Naive B cell (primary cell): ENCODE results near the gene PHF12. TPM values are rescaled to one million over a fixed set of nuclear protein-coding genes. Genes with fewer than 3 reads are reported as not detected.

ENCODE experiments used
- ATAC-seq, 2 donors: fragments of 150-1000 bp; cut with Tn5 transposase; 2 replicates each; pipeline ENCODE4 v1.10.0; 2021; ENCODE audit warnings: low read depth in 2 of 2, mild to moderate bottlenecking in 2 of 2, moderate library complexity in 2 of 2
- DNase-seq: peaks from one replicate; pipeline ENCODE4 v3.0.0; 2022
- H3K27ac Mint-ChIP-seq, 6 donors: one replicate each; pipeline ENCODE4 v1.8.0; 2020 to 2022; ENCODE audit warnings: mild to moderate bottlenecking in 6 of 6, mixed read lengths in 6 of 6, moderate library complexity in 5 of 6, inconsistent platforms in 2 of 6
- H3K27me3 Mint-ChIP-seq, 3 donors: one replicate each; pipeline ENCODE4 v1.8.0; 2021 to 2022; ENCODE audit warnings: mixed read lengths in 3 of 3, mild to moderate bottlenecking in 1 of 3
- H3K36me3 Mint-ChIP-seq, 2 donors: one replicate each; pipeline ENCODE4 v1.8.0; 2020 to 2022; ENCODE audit warnings: mixed read lengths in 2 of 2, inconsistent platforms in 1 of 2, mild to moderate bottlenecking in 1 of 2
- H3K4me1 Mint-ChIP-seq, 3 donors: one replicate each; pipeline ENCODE4 v1.8.0; 2020 to 2022; ENCODE audit warnings: mixed read lengths in 3 of 3, inconsistent platforms in 1 of 3, mild to moderate bottlenecking in 1 of 3, moderate library complexity in 1 of 3
- H3K4me3 Mint-ChIP-seq, 8 donors: one replicate each; pipeline ENCODE4 v1.8.0; 2020 to 2022; ENCODE audit warnings: mild to moderate bottlenecking in 8 of 8, mixed read lengths in 8 of 8, moderate library complexity in 8 of 8, inconsistent platforms in 2 of 8
- H3K9me3 Mint-ChIP-seq, 7 donors: one replicate each; pipeline ENCODE4 v1.8.0; 2020 to 2022; ENCODE audit warnings: mixed read lengths in 7 of 7, mild to moderate bottlenecking in 5 of 7, inconsistent platforms in 2 of 7, moderate library complexity in 1 of 7
- polyA plus RNA-seq, 6 donors: library from polyadenylated mRNA; unstranded; fragments of 300-500 nt; fragmentation: Illumina TruSeq; gene quantifications; one replicate each; pipeline ENCODE4 v1.2.3, GENCODE V29; 2021; ENCODE audit warnings: low read depth in 6 of 6

Gene PHF12
- polyA plus RNA-seq, 6 donors from 2014 or later = 0.71 to 11.8 (median 5.5) TPM

DNA sequence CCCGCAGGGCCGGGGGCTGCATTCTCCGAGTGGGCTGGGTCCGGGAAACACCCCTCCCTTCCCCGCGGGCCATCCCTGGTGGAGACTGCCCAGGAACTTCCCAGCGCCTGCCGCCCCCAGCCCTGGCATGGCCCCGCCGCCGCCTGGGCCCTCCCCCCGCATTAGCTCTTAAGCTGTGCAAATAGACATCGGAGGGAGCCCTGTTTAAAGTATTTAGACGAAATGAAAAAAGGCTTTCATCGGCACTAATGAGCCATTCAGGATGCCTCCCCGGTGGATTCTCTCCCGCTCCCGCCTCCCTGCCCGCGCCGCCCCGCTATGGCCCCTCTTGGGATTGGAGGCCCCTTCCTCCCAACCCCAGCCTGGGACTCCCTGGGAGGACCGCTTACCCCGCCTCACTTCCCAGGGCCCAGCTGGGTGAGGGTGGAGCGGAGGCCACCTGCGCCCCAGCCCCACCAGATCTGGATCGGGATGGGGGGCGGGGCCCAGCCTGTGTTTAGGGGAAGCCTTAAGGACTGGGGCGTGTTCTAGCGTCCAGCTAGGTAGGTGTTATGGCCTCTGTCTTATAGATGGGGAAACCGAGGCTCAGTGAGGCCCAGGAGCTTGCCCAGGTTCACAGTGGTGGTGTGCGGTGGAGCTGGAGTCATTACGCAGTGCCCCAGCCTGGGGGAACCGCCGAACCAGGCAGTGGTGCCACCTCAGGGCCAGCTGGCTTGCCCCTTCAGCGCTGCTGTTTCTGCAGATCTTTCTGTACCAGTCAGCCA lies 34.8 kb upstream of the PHF12 start:
- DNase-seq (no peak), ATAC-seq (no peak)
- H3K36me3 Mint-ChIP-seq = no peaks in the 10 kb centered on the region
- no peak overlapping the region for H3K4me3 Mint-ChIP-seq
- peaks cover 16 to 22% (median 18%) of the 10 kb centered on the region in 3 donors for H3K4me1 Mint-ChIP-seq
- peak overlapping the region in 3 of 6 donors; percentile 9 to 72 (median 63) for H3K27ac Mint-ChIP-seq
- H3K27me3 Mint-ChIP-seq = peaks cover 7 to 29% (median 13%) of the 10 kb centered on the region in 3 donors
- H3K9me3 Mint-ChIP-seq = no peaks in the 10 kb centered on the region

DNA sequence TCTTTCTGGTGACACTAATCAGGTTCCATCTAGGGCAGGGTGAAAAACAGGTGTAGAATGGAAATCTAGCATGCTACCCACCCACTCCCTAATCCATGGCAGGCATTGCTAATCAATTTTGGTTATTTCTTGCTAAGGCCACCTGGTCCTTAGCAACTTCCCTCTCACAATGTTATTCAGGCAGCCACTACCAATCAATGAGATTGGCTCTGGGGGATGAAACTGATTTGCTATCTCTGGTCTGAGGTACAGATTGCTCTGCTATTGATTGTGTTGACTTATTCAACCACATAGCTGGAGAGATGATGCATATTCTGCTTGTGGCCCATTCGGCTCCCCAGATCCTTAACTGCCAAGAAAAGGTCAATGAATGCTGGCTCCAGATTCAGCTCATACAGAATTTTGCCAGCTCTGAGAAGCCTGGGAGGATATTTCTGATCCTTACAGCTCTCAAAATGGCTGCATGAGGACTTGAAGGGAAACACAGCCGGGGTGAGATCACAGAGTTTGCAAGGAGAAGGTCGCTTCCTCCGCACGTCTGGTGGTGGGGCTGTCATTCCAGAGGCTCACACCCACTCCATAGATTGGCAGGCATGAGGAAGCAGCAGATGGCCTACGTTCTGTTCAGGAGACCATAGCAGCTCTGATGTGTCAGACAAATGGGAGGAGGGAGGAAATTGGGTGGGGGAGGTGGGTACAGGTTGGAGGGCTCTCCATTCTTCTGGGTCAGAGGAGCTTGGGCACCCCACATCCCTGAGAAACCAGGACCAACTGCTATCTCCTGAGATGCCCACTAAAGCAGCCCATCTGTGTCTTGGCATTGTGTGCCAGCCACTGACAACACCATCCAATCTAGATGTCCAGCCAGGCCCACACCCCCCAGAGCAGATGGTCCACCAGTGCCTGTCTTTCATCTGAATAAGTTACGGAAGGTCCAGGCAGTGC lies 32.2 kb upstream of the PHF12 start:
- no peak for DNase-seq

DNA sequence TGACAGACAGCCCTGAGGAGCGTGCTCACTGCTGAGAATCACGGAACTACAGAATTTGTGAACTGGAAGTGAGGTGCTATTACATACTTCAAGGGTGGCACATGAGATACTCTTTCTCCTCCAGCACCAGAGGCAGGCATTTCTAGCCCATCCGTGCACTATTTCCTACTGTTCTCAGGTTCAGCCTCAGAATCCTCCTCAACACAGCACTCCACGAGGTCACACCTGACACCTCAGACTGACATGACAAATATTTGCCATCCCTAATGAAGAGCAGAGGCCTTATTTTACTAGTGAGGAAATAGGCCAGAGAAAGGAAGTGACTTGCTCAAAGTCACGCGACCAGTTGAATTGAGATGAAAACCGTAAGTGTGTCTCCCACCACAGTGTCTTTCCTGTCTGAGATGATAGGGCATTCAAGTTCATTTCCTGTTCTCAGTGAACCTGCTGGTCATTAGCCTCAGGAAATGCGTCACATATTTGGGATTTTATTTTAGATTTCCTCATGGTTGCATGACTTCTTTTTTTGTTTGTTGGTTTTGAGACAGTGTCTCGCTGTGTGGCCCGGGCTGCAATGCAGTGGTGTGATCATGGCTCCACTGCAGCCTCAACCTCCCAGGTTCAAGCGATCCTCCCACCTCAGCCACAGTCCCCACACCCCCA lies 30.9 kb upstream of the PHF12 start:
- peak overlapping the region; percentile 91 to 98 (median 98) for H3K27ac Mint-ChIP-seq

More for the DNA sequence above, 32.2 kb upstream of the PHF12 start:
- Mint-ChIP-seq H3K36me3 (no peaks in the 10 kb centered on the region), H3K4me3 (peak overlapping the region in 5 of 8 donors; percentile 15 to 63 (median 48)), H3K27ac (peak overlapping the region; percentile 91 to 98 (median 98)), H3K27me3 (peaks cover 7 to 18% (median 13%) of the 10 kb centered on the region in 3 donors), H3K4me1 (peaks cover 18 to 22% (median 18%) of the 10 kb centered on the region in 3 donors), H3K9me3 (no peaks in the 10 kb centered on the region)
- no peak for ATAC-seq

DNA sequence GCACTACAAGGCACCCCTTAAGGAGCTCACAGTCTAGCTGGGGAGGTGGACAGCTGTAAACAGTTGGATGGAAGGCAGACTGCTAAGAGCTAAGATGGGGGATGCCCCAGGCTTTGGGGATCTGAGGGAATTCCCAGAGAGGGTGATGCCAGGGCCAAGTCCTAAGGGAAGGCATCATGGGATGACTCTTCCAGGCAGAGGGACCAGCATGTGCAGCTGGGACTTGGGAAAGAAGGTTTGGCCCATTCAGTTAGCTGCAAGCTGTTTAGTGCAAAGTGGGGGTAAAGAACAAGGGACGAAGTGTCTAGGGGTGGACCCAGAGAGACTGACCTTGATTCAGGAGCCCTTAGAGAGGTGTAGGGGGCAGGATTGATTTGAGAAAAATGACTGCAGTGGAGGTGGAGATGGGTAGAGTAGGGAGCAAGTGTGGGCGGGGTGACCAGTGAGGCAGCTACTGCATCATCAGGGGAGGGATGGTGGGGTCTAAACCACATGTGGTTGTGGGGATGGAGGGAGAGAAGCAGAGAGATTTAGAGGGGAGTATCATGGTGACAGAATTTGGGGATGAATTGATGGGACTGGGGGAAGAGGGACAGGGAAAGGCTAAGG lies 27.1 kb upstream of the PHF12 start:
- Mint-ChIP-seq H3K36me3 (no peaks in the 10 kb centered on the region), H3K9me3 (no peaks in the 10 kb centered on the region), H3K4me3 (peak overlapping the region in 1 of 8 donors; percentile 22), H3K27me3 (peaks cover 0 to 13% (median 9%) of the 10 kb centered on the region in 3 donors), H3K4me1 (peaks cover 16 to 23% (median 17%) of the 10 kb centered on the region in 3 donors), H3K27ac (peak overlapping the region in 3 of 6 donors; percentile 86 to 91 (median 87))
- no peak for DNase-seq
- no peak for ATAC-seq

More for the DNA sequence above, 30.9 kb upstream of the PHF12 start:
- peak; percentile 92 to 93 for ATAC-seq
- Mint-ChIP-seq H3K9me3 (no peaks in the 10 kb centered on the region), H3K36me3 (no peaks in the 10 kb centered on the region), H3K27me3 (peaks cover 2 to 18% (median 13%) of the 10 kb centered on the region in 3 donors), H3K4me3 (peak overlapping the region in 7 of 8 donors; percentile 48 to 87 (median 69)), H3K4me1 (peaks cover 18 to 24% (median 22%) of the 10 kb centered on the region in 3 donors)
- peak; percentile 76 for DNase-seq

DNA sequence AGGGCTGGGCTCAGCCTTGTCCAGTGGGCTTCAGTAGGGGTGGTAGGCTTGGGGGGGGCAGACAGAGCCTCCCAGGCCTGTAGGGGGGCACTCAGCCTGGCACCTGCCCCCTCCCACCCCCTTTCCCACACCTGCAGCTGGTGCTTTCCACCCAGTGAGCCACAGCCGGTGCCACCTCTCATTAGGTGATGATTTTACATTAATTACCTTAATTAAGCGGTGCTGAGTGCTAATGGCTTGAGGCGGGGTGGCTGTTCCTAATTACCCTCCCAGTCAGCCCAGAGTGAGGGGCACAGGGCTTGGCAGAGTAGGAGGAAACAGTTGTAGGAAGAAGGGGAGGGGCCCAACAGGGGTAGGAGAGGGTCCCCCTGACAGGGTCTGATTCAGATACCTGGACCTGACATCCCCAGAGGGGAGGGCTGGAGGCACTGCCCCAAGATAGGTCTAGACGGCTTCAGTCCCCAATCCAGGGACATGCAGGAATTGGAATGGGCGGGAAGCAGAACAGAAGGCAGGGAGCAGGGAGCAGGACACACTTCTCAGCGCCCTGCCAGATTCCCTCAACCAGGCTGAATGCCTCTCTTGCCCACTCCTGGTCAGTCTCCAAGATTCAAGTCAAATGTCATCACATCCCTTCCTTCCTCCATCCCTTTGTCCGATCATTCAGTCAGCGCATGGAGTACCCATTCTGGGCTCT lies 26.5 kb upstream of the PHF12 start:
- H3K9me3 Mint-ChIP-seq = no peaks in the 10 kb centered on the region
- no peak overlapping the region for H3K4me3 Mint-ChIP-seq
- peaks cover 0 to 13% (median 9%) of the 10 kb centered on the region in 3 donors for H3K27me3 Mint-ChIP-seq
- no peaks in the 10 kb centered on the region for H3K36me3 Mint-ChIP-seq
- no peak for ATAC-seq
- H3K4me1 Mint-ChIP-seq = peaks cover 10 to 16% (median 11%) of the 10 kb centered on the region in 3 donors
- no peak for DNase-seq
- peak overlapping the region in 2 of 6 donors; percentile 87 to 91 for H3K27ac Mint-ChIP-seq

DNA sequence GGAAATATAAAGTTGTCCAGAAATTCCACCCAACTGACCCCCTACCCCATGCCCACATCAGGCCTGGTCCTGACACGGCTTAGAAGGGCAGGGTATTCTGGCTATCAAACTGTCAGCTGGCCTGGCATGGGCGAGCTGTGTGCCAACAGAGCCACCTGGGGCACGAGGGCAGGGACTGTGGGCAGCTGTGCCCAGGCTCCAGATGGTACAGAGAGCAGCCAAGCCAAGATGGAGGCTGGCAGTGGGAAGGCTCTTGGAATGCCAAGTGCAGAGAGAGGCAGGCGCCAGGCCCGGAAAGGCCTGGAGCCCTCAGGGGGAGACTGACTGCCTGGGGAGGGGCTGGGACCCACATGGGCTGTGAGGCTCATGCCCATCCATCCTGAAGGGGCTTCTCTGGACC lies 24.3 kb upstream of the PHF12 start:
- H3K36me3 Mint-ChIP-seq = no peaks in the 10 kb centered on the region
- H3K27ac Mint-ChIP-seq = no peak overlapping the region
- no peaks in the 10 kb centered on the region for H3K9me3 Mint-ChIP-seq
- DNase-seq = no peak
- peaks cover 0 to 8% (median 0%) of the 10 kb centered on the region in 3 donors for H3K4me1 Mint-ChIP-seq
- H3K4me3 Mint-ChIP-seq = no peak overlapping the region
- H3K27me3 Mint-ChIP-seq = peaks cover 0 to 13% (median 9%) of the 10 kb centered on the region in 3 donors
- ATAC-seq = no peak

DNA sequence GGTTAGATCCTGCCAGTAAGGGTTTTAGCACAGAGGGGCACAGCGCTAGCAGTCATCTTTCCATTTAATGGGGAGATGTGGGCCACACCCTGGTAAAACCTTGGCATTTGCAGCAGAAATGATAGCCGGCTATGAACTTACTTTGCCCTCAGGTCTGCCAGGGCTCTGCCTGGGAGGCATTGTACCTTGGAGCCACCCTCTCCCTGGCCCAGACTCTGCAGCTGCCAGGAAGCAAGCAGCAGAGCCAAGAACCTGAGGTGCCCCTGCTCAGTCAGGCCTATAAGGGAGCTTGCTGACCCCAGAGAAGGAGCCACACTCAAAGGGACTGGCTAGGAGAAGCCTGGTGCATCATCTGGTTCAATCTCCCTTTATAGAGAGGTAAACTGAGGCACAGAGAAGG lies 23.7 kb upstream of the PHF12 start:
- H3K4me3 Mint-ChIP-seq = no peak overlapping the region
- no peak overlapping the region for H3K27ac Mint-ChIP-seq
- peaks cover 0 to 8% (median 0%) of the 10 kb centered on the region in 3 donors for H3K4me1 Mint-ChIP-seq
- H3K36me3 Mint-ChIP-seq = no peaks in the 10 kb centered on the region
- DNase-seq = no peak
- ATAC-seq = no peak
- H3K9me3 Mint-ChIP-seq = no peaks in the 10 kb centered on the region
- peaks cover 0 to 13% (median 9%) of the 10 kb centered on the region in 3 donors for H3K27me3 Mint-ChIP-seq

DNA sequence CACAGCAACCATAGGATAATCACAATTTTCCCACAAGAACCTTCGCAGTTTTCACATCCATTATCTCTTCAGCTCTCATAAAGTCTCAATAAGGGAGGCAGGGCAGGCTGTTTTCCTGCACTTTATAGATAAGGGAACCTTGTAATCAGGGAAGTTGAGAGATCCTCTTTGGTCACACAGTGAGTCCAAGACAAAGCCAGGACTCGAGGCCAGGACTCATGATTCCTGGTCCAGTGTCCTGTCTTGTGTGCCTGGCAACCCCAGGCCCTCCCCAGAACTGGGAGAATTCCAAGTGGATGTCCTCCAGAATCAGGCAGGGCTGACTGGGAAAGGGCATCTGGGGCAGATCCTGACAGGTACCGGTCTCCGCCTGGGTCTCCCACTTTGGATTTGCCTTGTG lies 23.1 kb upstream of the PHF12 start:
- Mint-ChIP-seq H3K4me1 (peaks cover 0 to 8% (median 0%) of the 10 kb centered on the region in 3 donors), H3K27ac (peak overlapping the region in 1 of 6 donors; percentile 3)

DNA sequence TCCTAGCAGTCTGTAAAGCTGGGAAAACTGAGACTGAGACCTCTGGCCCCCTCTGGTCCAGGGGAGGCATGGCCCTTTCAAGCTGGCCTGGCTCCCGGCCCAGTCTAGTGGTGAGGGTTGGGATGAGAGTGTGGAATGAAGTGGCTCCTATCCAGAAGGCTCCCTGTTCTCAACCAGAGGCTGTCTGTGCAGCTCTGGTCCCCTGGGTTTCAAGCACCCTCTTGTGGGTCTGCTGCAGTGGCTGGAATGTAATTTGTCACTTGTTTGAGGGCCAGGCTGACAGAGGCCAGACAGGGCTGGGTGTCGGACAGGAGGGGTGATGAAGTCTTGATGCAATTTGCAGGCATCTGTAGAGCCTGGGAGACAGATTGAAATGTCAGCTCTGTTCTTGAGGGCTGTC lies 22.1 kb upstream of the PHF12 start:
- no peak for DNase-seq
- H3K27ac Mint-ChIP-seq = peak overlapping the region in 2 of 6 donors; percentile 4 to 42
- ATAC-seq = no peak
- peaks cover 0 to 9% (median 8%) of the 10 kb centered on the region in 3 donors for H3K27me3 Mint-ChIP-seq
- H3K9me3 Mint-ChIP-seq = no peaks in the 10 kb centered on the region
- no peaks in the 10 kb centered on the region for H3K36me3 Mint-ChIP-seq
- peaks cover 0 to 4% (median 0%) of the 10 kb centered on the region in 3 donors for H3K4me1 Mint-ChIP-seq
- no peak overlapping the region for H3K4me3 Mint-ChIP-seq

More for the DNA sequence above, 23.1 kb upstream of the PHF12 start:
- no peaks in the 10 kb centered on the region for H3K36me3 Mint-ChIP-seq
- peaks cover 0 to 13% (median 9%) of the 10 kb centered on the region in 3 donors for H3K27me3 Mint-ChIP-seq
- ATAC-seq = no peak
- no peaks in the 10 kb centered on the region for H3K9me3 Mint-ChIP-seq
- DNase-seq = no peak
- no peak overlapping the region for H3K4me3 Mint-ChIP-seq

DNA sequence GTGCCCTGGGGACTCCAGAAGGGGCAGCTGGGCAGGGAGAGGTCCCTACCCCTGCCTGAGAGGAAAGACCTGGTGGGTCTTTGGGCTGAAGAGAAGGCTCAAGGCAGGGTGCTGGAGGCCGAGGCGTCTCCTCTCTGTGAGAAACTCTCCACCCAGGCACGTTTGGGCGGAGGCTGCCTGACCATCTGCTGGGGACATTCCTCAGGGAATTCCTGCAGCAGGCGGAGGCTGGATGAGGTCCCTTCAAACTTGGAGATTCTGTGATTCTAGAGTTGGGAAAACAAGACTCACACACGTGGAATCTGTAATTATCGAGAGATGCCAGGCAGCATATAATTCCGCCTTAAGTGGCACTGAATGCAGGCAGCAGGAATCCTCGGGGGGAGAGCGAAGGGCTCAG lies 21.1 kb upstream of the PHF12 start:
- Mint-ChIP-seq H3K4me1 (peaks cover under 1 to 2% (median 2%) of the 10 kb centered on the region in 3 donors), H3K9me3 (no peaks in the 10 kb centered on the region), H3K36me3 (no peaks in the 10 kb centered on the region), H3K4me3 (no peak overlapping the region), H3K27ac (peak overlapping the region in 1 of 6 donors; percentile 75), H3K27me3 (no peaks in the 10 kb centered on the region)
- DNase-seq (no peak), ATAC-seq (no peak)

DNA sequence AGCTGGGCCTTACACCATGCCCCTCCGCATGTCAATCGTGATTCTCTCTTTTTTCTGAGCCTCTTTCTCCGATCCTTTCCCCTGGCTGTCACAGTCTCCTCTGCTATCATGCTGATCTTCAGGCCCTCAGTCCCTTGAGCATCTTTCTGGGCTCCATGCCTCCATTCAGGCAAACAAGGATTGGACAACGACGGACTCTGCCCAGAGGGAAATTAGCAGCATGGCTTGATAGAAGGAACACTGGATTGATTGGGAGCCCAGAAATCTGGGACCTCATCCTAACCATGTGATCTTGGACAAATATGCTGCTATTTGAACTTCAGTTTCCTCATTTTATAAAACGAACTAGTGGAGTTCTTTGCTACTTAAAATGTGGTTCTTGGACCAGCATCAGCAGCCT lies 19.6 kb upstream of the PHF12 start:
- ATAC-seq (no peak), DNase-seq (no peak)
- H3K36me3 Mint-ChIP-seq = no peaks in the 10 kb centered on the region
- H3K9me3 Mint-ChIP-seq = no peaks in the 10 kb centered on the region
- H3K4me1 Mint-ChIP-seq = peaks cover 7 to 13% (median 7%) of the 10 kb centered on the region in 3 donors
- H3K27me3 Mint-ChIP-seq = no peaks in the 10 kb centered on the region
- H3K4me3 Mint-ChIP-seq = no peak overlapping the region
- peak overlapping the region in 2 of 6 donors; percentile 39 to 90 for H3K27ac Mint-ChIP-seq
